H9 (cell line): ENCODE data around the gene TYW5. TPM values are rescaled to one million over a fixed set of nuclear protein-coding genes. Genes with fewer than 3 reads are reported as not detected.

ENCODE experiments used
- DNase-seq: peaks from one replicate; pipeline ENCODE4 v3.0.0-alpha.2; 2017
- H2AFZ ChIP-seq: one replicate; pipeline ENCODE4 v1.6.1; 2013; ENCODE audit warnings: mild to moderate bottlenecking, low read length, control low read depth, moderate library complexity
- H2AK5ac ChIP-seq: 2 replicates; pipeline ENCODE4 v1.6.1; 2013; ENCODE audit warnings: low read length, control low read depth, mixed read lengths; ENCODE audit not compliant: insufficient read length
- H2BK120ac ChIP-seq: one replicate; pipeline ENCODE4 v1.6.1; 2013; ENCODE audit warnings: low read depth, mild to moderate bottlenecking, low read length, control low read depth, inconsistent platforms; ENCODE audit not compliant: poor library complexity, severe bottlenecking
- H2BK12ac ChIP-seq: 2 replicates; pipeline ENCODE4 v1.6.1; 2013; ENCODE audit warnings: low read length, control low read depth, mixed read lengths, low read depth; ENCODE audit not compliant: insufficient read length
- H2BK15ac ChIP-seq: 2 replicates; pipeline ENCODE4 v1.6.1; 2013; ENCODE audit warnings: low read depth, low read length, control low read depth
- H2BK20ac ChIP-seq: one replicate; pipeline ENCODE4 v1.6.1; 2013; ENCODE audit warnings: low read depth, mild to moderate bottlenecking, low read length, control low read depth, inconsistent platforms; ENCODE audit not compliant: poor library complexity, severe bottlenecking
- H2BK5ac ChIP-seq: 2 replicates; pipeline ENCODE4 v1.6.1; 2013; ENCODE audit warnings: low read length, control low read depth, mixed read lengths; ENCODE audit not compliant: insufficient read length
- H3K14ac ChIP-seq: 2 replicates; pipeline ENCODE4 v1.6.1; 2013; ENCODE audit warnings: low read length, control low read depth; ENCODE audit not compliant: insufficient read depth
- H3K18ac ChIP-seq: 2 replicates; pipeline ENCODE4 v1.6.1; 2013; ENCODE audit warnings: low read depth, mild to moderate bottlenecking, mixed read lengths, low read length, control low read depth; ENCODE audit not compliant: insufficient read length
- H3K23ac ChIP-seq: 2 replicates; pipeline ENCODE4 v1.6.1; 2013; ENCODE audit warnings: low read length, control low read depth, mixed read lengths, low read depth; ENCODE audit not compliant: insufficient read length
- H3K23me2 ChIP-seq: 2 replicates; pipeline ENCODE4 v1.6.1; 2013; ENCODE audit warnings: low read depth, mild to moderate bottlenecking, mixed read lengths, low read length, control low read depth; ENCODE audit not compliant: insufficient read length, poor library complexity, severe bottlenecking
- H3K27ac ChIP-seq: 2 replicates; pipeline ENCODE4 v1.5.1; 2013; ENCODE audit warnings: low read length, control low read depth, mixed read lengths, low read depth; ENCODE audit not compliant: insufficient read length
- H3K27me3 ChIP-seq: 2 replicates; pipeline ENCODE4 v1.6.1; 2013; ENCODE audit warnings: low read length, control low read depth, inconsistent platforms; ENCODE audit not compliant: insufficient read depth
- H3K4ac ChIP-seq: 2 replicates; pipeline ENCODE4 v1.6.1; 2013; ENCODE audit warnings: low read depth, mild to moderate bottlenecking, control low read depth, inconsistent platforms, low read length, moderate library complexity
- H3K4me1 ChIP-seq: 2 replicates; pipeline ENCODE4 v1.6.1; 2013; ENCODE audit warnings: low read length, control low read depth, inconsistent platforms; ENCODE audit not compliant: insufficient read depth
- H3K4me2 ChIP-seq: 2 replicates; pipeline ENCODE4 v1.6.1; 2013; ENCODE audit warnings: low read length, control low read depth, mixed read lengths; ENCODE audit not compliant: insufficient read length, insufficient read depth
- H3K56ac ChIP-seq: 2 replicates; pipeline ENCODE4 v1.6.1; 2013; ENCODE audit warnings: low read depth, mild to moderate bottlenecking, mixed read lengths, low read length, control low read depth; ENCODE audit not compliant: insufficient read length
- H3K79me1 ChIP-seq: 2 replicates; pipeline ENCODE4 v1.6.1; 2013; ENCODE audit warnings: low read depth, mild to moderate bottlenecking, moderate library complexity, low read length, control low read depth, inconsistent platforms; ENCODE audit not compliant: insufficient read depth, poor library complexity, severe bottlenecking
- H3K79me2 ChIP-seq: 2 replicates; pipeline ENCODE4 v1.6.1; 2013; ENCODE audit warnings: low read length, control low read depth, inconsistent platforms; ENCODE audit not compliant: insufficient read depth
- H3K9ac ChIP-seq: 2 replicates; pipeline ENCODE4 v1.6.1; 2013; ENCODE audit warnings: low read length, control low read depth, mixed read lengths; ENCODE audit not compliant: insufficient read length; ENCODE audit errors: extremely low read depth
- H3K9me3 ChIP-seq: one replicate; pipeline ENCODE4 v1.6.1; 2013; ENCODE audit warnings: low read depth, low read length, inconsistent platforms; ENCODE audit not compliant: control insufficient read depth
- H3T11ph ChIP-seq: one replicate; pipeline ENCODE4 v1.6.1; 2013; ENCODE audit warnings: mild to moderate bottlenecking, low read length, control low read depth, inconsistent platforms
- H4K20me1 ChIP-seq: one replicate; pipeline ENCODE4 v1.6.1; 2013; ENCODE audit not compliant: control insufficient read depth, insufficient read length, insufficient read depth
- H4K5ac ChIP-seq: 2 replicates; pipeline ENCODE4 v1.6.1; 2013; ENCODE audit warnings: low read depth, mild to moderate bottlenecking, mixed read lengths, low read length, control low read depth; ENCODE audit not compliant: insufficient read length
- H4K8ac ChIP-seq: replicated peaks from 2 replicates; pipeline ENCODE4 v1.6.1; 2013; ENCODE audit warnings: low read length, control low read depth, mixed read lengths, low read depth; ENCODE audit not compliant: insufficient read length
- H4K91ac ChIP-seq: 2 replicates; pipeline ENCODE4 v1.6.1; 2013; ENCODE audit warnings: low read depth, mild to moderate bottlenecking, moderate library complexity, mixed read lengths, low read length, control low read depth; ENCODE audit not compliant: insufficient read length
- H3K27ac Mint-ChIP-seq, 3 experiments: 2 replicates in 2 of 3; 3 replicates in 1 of 3; pipeline ENCODE4 v1.8.0; 2020 to 2021; ENCODE audit warnings: mixed read lengths in 3 of 3, mild to moderate bottlenecking in 1 of 3, moderate library complexity in 1 of 3
- H3K27me3 Mint-ChIP-seq: 2 replicates; pipeline ENCODE4 v1.8.0; 2021; ENCODE audit warnings: low read depth, mild to moderate bottlenecking, moderate library complexity, mixed read lengths
- H3K36me3 Mint-ChIP-seq, 3 experiments: 2 replicates in 2 of 3; 3 replicates in 1 of 3; pipeline ENCODE4 v1.8.0; 2020 to 2021; ENCODE audit warnings: low read depth in 3 of 3, mixed read lengths in 3 of 3; ENCODE audit not compliant: insufficient read depth in 1 of 3
- H3K4me1 Mint-ChIP-seq, 2 experiments: 2 replicates each; pipeline ENCODE4 v1.8.0; 2020; ENCODE audit warnings: mixed read lengths in 2 of 2
- H3K4me3 Mint-ChIP-seq, 2 experiments: 2 replicates in 1 of 2; 3 replicates in 1 of 2; pipeline ENCODE4 v1.8.0; 2020 to 2021; ENCODE audit warnings: mild to moderate bottlenecking in 2 of 2, mixed read lengths in 2 of 2, moderate library complexity in 1 of 2
- H3K9me3 Mint-ChIP-seq, 2 experiments: 2 replicates in 1 of 2; 3 replicates in 1 of 2; pipeline ENCODE4 v1.8.0; 2020; ENCODE audit warnings: mild to moderate bottlenecking in 2 of 2, mixed read lengths in 2 of 2, moderate library complexity in 1 of 2
- CTCF ChIP-seq: fragments of 200-600 bp; sonication (generic); conservative IDR thresholded peaks from 3 replicates; pipeline ENCODE4 v1.8.0; 2021; ENCODE audit warnings: antibody characterized with exemption, mild to moderate bottlenecking
- WGBS: extraction: QIAGEN DNeasy Blood & Tissue Kit; methylation state at CpG from one replicate; pipeline ENCODE4 v1.1.7; 2013; ENCODE audit warnings: missing lambda C conversion rate, low lambda C conversion rate, mixed read lengths; ENCODE audit not compliant: insufficient read length; ENCODE audit errors: extremely low coverage; 5-methylcytosine and 5-hydroxymethylcytosine counted together
- total RNA-seq: library from RNA; stranded (reverse); gene quantifications from 2 replicates; pipeline ENCODE4 v1.2.1, GENCODE V29; 2021

Gene TYW5
- total RNA-seq, 1 experiment from 2014 or later: 17.7 TPM

GRCh38 chr2:199933466-199933865 is 21.8 kb downstream of the TYW5 start:
- TF ChIP-seq CTCF: no peak
- Mint-ChIP-seq H3K4me3 (no peak overlapping the region), H3K4me1 (peaks cover 9% of the 10 kb centered on the region in 2 experiments), H3K27ac (no peak overlapping the region), H3K9me3 (no peaks in the 10 kb centered on the region), H3K27me3 (no peaks in the 10 kb centered on the region), H3K36me3 (peaks cover 12 to 63% (median 42%) of the 10 kb centered on the region in 3 experiments; a peak in 6 of 7 replicates)
- Histone ChIP-seq H4K20me1 (no peaks in the 10 kb centered on the region), H4K91ac (no peak overlapping the region), H2BK120ac (no peak overlapping the region), H3K79me1 (no peaks in the 10 kb centered on the region), H3K56ac (no peak overlapping the region), H3K27ac (no peak overlapping the region), H3T11ph (no peak overlapping the region), H3K4me1 (no peaks in the 10 kb centered on the region), H2BK20ac (no peak overlapping the region), H4K8ac (no peak overlapping the region), H3K4me2 (no peak overlapping the region), H3K14ac (no peak overlapping the region), H3K23me2 (no peaks in the 10 kb centered on the region), H3K18ac (no peak overlapping the region), H3K27me3 (no peaks in the 10 kb centered on the region), H2BK12ac (no peak overlapping the region), H2AFZ (no peak overlapping the region), H3K4ac (no peak overlapping the region), H3K9ac (no peak overlapping the region), H3K79me2 (no peaks in the 10 kb centered on the region), H2BK15ac (no peak overlapping the region), H2AK5ac (no peak overlapping the region), H2BK5ac (no peak overlapping the region), H3K9me3 (no peaks in the 10 kb centered on the region), H3K23ac (no peak overlapping the region), H4K5ac (no peak overlapping the region)
- WGBS: no CpG with 5 or more reads among the region's 3 CpGs
- no peak for DNase-seq
